GM19397 (cell line): ENCODE results near the gene RASGRF1.

ENCODE experiments used
- ATAC-seq: cut with Tn5 transposase; IDR thresholded peaks from one replicate; pipeline ENCODE4 v1.9.1; 2021; ENCODE audit warnings: mild to moderate bottlenecking, moderate library complexity; ENCODE audit not compliant: unreplicated experiment

RASGRF1 gene

DNA sequence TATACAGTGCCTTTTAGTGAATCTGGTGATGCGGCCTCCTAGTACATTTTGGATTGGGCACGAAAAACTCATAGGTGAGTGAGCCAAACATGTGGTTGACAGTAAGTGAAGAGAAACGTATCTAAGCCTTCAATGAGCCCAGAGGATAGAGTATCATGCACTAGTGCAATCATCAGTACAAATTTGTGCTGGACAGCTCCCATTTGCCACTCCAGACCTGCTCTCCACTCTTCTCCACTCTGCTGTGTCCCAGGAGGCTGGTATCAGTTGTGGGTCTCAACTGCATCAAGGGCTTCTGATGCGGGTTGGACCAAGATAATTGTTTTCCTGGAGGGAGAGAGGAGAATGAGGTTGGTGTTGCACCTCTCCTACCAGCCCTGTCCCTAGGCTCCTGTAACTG is 9.1 kb upstream of the RASGRF1 start:
- ATAC-seq, result no peak

DNA sequence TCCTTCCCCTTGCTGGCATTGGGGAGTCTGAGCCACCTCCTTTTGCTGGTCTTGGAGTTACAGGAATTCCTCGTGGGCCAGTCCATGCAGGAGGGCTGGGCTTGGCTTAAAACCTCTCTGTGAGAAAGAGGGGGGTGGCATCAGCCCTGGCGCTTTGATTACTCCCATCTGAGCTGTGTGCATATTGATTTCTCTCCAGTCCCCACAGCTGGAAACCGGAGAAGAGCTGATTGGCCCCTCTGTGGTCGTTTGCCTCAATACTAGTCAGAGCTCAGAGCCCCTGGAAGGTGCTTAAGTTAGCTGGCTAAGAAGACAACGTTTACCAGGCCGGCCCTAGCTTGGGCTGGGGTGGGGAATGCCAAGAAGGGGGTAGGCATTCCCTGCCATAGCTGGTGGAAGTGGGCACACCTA is 4.0 kb upstream of the RASGRF1 start:
- ATAC-seq, result no peak

DNA sequence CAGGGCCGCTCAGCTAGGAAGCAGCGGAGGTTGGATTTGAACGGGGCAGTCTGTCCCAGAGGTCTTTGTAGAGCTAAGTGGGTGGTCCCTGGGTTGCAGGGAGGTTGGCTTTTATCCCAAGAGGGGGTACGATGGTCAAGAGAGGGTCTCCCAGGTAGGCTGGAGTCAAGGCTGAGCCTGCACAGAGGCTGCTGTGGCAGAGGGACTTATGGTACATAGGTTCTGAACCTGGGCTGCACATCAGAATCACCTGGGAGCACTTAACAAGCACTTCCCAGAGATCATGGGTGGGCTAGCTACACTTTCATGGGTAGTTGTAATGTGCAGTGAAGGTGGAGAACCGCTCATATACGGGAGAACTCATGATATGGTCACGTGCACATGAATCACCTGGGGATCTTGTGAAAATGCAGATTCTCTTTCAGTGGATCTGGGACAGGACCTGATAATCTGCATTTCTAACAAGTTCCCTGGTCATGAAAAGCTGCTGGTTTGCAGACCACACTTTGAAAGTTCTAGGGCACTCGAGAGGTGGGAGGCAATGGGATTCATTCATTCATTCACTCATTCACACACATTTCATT is 2.9 kb upstream of the RASGRF1 start:
- ATAC-seq, result no peak

DNA sequence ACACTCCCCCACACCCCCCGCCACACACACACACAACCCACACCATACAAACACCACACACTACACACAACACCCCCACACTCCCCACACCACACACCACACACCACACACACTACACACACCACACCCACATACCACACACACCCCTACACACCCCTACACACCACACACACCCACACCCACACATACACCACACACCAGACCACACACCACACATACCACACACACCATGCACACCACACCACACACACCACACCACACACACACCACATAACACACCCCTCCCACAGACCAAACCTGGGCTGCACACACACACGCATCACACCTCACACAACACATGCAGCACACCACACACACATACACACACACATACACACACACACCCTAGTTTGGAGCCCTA is 1.8 kb upstream of the RASGRF1 start:
- ATAC-seq, result no peak

DNA sequence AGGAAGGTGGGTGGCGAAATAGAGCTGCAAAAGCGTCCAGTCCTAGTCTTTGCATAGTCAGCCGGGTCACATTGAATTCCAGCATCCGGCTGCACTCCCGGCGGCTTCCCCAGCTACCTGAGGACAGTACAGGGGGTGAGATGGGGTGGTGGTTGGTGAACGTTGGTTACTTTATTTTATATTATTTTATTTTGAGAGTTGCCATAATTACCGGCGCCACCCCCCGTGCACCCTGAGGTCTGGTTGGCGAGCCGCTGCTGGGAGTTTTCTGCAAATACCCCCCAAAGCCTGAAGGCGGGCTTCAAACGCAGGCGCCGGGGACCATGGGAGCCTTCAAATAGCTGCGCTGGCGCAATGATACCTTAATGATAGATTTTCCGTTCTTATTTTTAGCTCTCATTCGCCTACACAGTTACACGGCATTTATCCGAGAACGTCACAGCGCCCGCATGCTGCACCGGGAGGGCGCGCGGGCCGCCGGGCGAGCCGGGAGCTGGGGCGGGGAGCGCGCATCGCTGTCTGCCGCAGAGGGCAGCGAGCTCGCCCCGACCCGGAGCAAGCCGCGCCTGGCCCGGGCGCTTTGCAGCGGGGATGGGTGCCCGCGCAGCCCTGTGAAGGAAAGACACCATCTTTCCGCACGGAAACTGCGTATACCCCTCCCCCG is 756 bp upstream of the RASGRF1 start:
- ATAC-seq, result no peak

DNA sequence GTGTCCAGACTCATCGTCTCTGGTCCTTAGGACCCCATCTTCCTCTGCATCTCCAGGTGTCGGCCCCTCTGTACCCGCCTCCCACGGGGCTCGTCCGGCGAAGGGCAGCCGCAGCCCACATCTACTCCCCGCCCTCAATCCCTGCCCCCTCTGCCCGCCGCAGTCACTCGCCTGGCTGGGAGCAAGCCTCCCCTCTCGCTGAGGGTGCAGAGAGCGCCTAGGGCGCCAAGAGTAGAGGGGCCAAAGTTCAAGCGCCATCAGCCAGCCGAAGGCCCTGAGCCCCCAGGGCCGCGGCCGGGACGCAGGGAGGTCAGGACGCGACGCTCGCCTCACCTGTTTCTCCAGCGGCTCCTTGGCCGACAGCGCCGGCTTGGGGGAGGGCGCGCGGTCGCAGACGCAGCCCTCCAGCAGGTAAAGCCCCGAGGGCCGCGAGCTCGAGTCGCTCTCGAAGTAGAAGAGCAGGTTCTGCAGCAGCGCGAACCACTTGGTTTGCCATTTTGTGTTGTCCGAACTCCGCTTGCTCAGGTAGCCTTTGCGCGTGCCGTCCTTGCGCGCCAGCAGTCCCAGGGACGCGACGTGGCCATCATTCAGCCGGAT is 592 bp downstream of the RASGRF1 start:
- no peak for ATAC-seq

DNA sequence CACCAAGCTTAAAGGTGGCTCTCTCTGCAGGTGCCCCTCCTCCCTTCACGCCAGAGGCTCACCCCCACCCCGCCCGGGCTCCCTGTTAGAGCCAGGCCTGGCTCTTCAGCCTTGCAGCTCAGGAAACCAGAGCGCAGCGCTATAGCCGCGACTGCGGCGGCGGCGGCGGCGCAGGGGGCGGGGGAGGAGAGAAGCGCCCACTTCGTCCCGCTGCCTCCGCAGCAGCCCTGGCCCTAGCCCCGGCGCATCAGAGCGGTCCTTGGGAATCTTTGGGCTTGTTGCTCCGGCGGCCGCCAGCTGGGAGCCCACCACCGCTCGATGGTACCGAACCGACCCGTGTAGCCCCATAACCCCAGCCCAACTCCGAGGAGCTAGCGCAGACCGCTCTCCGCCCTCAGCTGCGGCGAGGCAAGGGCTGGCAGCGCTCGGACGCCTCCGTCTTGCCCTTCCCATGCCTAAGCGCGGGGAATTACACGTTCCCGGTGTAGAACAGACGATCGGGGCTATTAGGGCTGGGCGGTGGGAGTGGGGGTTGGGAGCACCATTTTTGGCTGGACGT is 1.2 kb downstream of the RASGRF1 start:
- no peak for ATAC-seq

DNA sequence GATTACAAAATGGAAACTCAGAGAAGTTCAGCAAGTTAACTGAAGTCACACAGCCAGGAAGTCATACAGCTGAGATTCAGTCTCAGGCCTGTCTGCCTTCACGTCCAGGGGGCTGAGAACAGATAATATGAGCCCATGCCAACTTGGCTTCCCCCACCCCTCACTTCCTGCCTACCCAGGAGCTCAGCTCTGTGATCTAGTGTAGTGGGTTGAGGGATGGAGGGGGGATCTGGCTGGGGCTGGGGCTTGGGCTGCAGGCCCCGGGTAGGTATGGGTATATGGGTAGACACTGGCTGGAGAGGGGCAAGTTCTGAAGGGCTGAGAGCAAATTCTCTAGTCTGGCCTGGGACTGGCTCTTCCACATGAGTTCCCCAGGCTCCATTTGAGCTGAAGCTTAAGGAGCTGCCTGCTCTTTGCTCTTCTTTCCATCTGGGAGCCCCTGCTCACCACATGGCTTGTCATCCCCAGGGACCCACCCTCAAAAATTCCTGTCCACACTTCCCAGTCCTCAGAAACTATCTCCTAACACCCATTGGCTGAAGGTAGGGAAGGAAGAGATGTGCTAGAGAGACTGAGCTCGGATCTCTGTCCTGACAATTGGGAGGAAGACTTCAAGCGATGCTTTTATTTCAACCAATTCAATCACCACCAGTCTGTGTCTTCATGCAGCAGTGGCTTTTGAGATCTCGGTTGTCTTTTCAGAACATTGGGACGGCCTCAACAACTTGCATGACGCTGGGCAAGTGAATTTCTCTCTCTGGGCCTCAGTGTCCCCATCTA is 2.0 kb downstream of the RASGRF1 start:
- no peak for ATAC-seq

DNA sequence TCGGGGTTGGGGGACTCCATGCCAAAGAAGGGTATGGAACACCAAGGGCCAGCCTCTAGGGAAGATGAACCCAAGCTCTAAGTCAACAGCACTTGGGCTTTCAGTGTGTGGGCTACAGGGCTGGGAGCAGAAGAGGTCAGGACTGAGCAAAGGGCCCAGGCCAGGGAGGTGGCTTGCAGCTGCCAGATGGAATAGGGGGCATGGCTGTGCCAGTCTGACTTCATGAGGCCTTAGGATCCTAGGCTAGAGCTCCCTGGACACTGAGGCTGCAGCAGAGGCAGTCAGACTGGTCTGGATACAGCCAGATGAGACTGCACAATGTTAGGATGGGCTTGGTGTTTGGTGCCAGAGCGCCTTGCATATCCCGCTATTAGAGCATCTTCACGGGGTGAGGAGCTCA is 3.8 kb downstream of the RASGRF1 start:
- ATAC-seq, result no peak

DNA sequence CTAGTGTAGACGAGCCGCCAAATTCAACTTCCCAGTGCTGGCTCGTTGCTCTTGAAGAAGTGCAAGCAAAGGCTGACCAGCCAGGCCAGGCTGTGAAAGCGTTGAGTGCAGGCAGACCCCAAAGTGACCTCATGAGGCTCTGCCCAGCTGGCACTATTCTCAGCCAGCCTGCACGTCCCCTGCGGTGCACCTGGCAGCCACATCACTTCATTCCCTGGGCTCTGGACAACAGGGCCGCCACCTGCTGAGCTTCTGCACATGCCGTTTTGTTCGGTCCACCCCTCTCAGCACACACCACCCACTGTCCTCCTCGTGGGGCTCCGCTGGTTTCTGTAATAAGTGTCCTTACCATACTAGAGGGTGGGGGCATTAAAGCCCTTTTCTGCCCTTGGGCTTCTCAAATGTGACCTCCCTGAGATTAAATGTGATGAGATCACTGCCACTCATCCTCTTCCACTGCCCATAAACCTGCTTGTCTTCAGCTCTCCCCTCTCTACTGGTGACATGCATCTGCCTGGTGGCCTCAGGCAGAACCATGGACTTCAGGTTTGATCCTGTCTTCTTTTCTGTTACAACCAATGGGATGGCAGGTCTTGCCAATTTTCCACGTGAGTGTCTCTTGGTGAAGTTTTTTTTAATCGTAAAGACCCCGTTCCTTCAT is 6.1 kb downstream of the RASGRF1 start:
- no peak for ATAC-seq

DNA sequence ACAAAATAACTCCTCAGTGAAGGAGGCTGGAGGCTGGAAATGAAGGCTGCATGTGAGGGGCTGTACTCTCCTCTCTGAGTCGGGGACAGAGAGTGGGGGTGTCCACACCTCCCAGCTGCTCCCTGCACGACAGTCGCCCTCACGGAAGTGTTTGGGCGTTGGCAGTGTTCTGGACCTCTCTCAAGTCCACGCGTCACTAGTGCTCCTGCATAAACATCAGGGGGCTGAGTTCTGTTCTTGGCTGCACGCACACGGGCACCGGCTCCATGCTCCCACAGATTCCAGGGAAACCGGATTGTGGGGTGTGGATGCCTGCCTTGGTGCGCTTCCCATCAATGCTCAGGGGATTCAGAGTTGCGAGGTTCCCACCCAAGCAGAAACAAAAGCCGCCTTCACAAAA is 7.4 kb downstream of the RASGRF1 start:
- no peak for ATAC-seq

DNA sequence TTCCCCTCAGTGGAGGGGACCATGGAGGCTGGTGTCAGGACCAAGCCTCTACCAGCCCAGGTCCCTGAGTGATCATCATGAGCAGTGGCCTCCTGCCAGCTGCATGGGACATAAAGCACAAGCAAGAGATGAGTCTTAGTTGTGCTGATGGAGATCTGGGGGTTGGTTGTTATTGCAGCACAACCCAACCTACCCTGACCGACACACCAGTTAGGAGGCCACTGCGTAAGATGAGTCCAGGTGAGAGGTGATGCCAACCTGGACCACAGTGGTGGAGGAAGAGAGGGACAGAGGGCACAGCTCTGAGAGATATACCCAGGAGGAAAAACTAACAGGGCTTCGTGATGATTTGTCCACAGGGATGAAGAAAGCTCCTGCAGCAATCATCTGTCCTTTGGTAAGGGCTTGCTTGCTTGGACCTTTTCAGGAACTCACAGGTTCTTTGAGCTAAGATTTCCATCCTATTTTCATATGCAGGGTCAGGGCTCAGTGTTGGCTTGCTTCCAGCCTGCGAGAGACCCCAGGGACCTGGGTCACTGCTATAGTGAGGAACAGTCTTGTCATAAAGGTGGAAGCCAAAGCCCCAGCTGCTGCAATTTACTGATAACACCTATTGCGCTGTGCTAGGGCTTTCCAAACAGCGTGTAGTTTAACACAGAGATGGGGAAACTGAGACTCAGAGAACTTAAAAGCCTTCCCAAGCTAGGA is 8.1 kb downstream of the RASGRF1 start:
- no peak for ATAC-seq

DNA sequence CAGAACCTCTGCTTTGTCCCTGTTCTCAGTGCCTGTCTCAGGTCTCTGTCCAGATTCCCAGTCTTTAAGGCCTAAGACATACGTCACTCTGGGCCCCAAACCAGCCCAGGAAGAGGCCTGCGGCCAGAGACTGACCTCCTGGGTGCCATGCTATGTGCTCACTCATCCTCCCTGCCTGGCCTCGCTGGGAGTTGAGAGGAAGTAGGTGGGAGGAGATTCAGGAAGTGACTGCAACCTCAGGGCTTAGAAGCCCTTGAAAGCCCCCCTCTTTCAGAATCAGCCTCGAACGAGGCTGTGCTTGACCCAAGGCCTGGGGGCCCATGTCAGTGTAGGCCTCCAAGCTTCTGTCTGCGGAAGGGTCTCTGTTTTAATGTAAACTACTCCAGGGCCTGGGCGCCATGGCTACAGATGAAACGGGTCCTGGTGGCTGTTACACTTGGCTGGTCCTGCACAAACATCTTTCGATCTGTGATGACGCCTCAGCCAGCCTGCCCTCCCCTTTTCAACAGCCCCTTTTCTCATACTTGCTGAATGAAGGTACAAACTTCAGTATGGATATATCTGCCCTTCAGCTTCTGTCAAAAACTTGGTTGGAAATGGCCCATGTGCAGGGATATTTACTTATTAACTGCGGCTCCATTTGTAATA is 11.7 kb downstream of the RASGRF1 start:
- no peak for ATAC-seq

DNA sequence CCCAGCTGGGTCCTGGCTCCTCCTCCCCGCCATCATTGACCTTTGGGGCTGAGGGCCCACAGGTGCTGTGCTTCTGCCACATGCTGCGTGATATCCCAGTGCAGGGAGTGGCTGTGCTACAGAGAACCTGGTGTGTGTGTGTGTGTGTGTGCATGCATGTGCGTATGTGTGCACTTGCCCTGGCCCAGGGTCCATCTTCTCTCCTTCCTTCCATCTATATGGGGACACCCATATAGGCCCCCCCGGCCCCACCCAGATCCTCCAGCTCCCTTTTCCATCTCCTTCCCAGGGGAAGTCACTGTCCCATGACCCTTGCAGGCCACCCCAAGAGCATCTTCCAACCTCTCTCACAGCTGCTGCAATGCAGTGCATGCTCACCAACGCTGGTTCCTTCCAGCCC is 12.6 kb downstream of the RASGRF1 start:
- ATAC-seq, result no peak

DNA sequence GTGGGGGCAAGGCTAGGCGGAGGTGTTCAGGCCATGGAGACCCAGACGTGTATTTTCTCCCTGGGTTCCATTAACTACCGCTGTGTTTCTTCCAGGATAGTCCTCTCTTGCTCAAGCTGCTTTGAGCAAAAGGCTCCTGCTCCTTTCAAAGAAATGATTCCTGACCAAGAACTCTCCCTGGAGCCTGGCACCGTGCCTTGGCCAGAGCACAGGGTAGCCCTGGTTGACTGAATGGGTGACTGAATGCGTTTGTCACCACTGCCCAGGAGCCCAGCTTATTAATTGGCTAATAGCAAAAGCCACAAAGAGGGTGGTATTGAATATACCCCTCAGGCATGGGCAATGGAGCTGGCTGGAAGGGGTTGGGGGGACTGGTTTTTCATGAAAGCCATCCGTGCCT is 13.9 kb downstream of the RASGRF1 start:
- no peak for ATAC-seq

DNA sequence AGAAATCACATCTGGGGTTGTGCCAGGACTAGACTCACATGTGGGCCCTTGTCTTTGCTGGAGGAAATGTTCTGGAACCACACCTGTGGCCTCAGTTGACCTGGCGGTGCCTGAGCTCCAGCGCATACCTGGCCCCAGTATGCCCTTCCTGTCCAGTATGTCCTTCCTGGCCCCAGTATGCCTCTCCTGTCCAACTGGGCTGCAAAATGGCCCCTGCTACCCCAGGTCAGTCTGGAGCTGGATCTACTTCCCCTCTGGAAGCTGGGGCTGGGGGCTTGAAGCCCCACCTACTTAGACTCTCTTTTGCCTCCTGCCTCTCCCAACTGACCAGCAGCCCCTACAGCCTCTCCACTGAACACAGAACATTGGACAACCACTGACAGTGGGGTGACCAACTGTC is 15.3 kb downstream of the RASGRF1 start:
- ATAC-seq, result no peak

DNA sequence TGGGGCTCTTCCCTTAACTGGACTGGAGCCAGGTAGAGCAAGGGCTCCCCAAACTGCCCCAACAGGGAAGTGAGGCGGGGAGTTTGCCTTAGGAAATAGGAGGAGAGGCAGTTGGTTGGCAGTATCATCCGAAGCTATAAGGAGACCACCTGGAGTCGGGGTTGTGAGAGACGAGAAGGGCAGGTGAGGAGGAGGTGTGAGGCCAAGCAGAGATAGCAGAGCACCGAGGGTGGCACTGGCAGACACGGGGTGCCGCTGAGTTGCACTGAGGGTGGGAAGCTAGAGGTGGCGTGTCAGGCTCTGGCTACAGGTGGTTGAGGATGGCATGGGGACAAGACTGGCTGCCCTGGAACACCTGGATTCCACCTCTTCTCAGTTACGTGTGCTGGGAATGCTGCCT is 17.2 kb downstream of the RASGRF1 start:
- ATAC-seq, result no peak

DNA sequence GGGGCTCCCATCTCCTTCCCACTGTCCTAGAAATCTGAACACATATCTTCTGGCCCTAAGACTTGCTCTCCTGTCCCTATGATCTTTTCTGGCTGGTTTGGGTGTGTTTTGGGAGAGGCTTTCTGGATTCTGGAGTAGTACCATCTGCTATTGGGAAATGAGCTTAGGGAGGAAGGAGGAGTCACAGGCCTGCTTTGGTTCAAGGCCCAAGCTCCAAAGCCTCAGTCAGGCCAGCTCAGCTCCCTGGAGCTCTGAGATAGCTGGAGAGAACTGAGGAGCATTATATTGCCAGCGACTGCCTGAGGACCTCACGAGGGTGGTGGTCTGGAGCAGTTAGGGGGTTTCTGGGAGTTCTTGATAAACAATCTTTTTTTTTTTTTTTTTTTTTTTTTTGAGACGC is 18.7 kb downstream of the RASGRF1 start:
- ATAC-seq, result no peak

DNA sequence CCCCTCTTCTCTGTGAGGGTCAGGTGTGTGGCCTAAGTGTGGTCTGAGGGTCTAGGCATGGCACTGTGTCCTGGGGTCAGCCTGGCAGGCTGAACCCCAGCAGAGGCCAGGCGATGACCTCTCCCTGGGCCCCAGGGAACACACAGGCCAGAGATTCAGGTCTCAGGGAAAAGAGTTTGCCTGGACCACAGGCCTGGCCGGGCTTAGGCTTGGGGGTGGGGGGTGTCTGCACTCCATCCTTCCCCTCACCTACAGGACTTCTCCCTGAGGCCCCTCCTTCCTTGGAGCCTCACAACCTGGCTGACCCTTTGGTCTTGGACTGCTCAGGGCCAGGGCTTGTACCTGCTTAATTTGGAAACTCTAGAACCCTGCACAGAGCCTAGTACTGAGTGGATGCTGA is 21.8 kb downstream of the RASGRF1 start:
- no peak for ATAC-seq

DNA sequence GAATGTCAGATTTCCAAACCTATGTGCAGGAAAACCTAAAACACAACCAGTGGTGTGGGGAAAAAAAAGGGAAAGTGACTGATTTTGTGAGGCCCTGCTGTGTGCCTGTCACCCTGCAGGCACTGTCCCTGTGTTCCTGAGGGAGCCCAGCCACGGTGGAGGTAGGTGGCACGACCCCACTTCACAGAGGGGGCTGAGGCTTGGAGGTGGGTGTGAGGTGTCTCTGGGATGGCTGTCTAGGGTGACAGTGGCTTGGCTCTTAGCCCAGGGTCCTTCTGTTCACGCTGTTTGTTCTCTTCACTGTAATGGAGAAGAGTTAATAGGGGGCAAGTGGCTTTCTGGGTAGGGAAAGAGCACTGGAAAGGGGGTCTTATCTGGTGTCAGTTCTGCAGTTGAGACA is 22.6 kb downstream of the RASGRF1 start:
- no peak for ATAC-seq
